Vagina (tissue), 2 donors: ENCODE results near the gene PTF1A.

ENCODE experiments used
- POLR2A ChIP-seq, 2 donors: fragments of 450-650 bp; IDR thresholded peaks; one replicate each; pipeline ENCODE4 v1.6.1; 2017; ENCODE audit warnings: antibody characterized with exemption in 2 of 2, mild to moderate bottlenecking in 2 of 2, moderate library complexity in 2 of 2
- TF ChIP-seq, protein P1 (sequence below), 3 experiments: fragments of 450-650 bp in 2 of 3; fragments of 200-600 bp in 1 of 3; sonication (generic) in 1 of 3; IDR thresholded peaks; one replicate each; pipeline ENCODE4 v1.5.1; 2017 to 2019; ENCODE audit warnings: antibody characterized with exemption in 3 of 3, mild to moderate bottlenecking in 2 of 3, moderate library complexity in 2 of 3

DNA sequence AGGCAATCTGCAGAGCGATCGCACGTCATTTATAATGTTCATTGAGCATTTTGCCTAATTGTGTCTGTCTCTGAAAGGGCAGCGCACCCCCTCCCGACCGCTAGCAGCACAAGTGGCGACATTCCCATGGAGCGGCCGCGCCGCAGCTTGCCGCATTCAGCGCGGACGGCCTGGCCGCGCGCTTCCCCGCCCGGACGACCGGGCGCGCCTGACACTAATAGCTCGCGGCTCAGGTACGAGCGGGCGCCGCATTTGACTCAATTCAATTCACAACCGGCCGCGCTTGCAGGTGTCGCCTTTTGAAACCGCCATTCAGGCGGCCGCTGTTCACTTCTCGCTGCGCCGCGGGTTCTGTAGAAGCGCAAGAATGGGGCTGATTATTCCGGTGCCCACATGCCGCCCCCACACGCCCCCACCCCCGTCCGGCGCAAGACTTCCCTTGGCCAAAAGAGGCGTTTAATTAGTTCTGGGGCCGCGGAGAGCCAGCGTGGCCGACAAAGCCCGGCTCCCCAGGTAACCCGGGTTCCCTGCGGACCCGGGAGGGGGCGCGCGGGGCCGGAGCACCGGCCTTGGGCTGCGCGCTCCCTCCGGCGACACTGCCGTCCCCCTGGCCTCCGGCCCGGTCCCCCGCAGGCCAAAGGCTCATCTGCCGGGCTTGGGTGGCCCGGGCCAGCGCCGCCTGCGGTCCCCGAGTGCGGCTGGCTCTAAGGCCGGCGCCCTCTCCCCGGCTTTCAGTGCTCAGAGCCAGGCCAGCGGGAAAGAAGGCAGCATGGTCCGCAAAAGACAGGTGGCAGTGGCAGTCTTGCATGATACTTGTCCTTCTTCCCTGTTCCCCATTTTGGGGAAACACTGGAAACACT, 18.7 kb upstream of the PTF1A start:
- TF ChIP-seq, protein P1, sequence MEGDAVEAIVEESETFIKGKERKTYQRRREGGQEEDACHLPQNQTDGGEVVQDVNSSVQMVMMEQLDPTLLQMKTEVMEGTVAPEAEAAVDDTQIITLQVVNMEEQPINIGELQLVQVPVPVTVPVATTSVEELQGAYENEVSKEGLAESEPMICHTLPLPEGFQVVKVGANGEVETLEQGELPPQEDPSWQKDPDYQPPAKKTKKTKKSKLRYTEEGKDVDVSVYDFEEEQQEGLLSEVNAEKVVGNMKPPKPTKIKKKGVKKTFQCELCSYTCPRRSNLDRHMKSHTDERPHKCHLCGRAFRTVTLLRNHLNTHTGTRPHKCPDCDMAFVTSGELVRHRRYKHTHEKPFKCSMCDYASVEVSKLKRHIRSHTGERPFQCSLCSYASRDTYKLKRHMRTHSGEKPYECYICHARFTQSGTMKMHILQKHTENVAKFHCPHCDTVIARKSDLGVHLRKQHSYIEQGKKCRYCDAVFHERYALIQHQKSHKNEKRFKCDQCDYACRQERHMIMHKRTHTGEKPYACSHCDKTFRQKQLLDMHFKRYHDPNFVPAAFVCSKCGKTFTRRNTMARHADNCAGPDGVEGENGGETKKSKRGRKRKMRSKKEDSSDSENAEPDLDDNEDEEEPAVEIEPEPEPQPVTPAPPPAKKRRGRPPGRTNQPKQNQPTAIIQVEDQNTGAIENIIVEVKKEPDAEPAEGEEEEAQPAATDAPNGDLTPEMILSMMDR (IDR thresholded peaks at IDR 0.05): no peak
- TF ChIP-seq POLR2A (IDR thresholded peaks at IDR 0.05): no peak
